Limb (tissue), 2 donors: ENCODE data around the gene RAB6B.

Experiments used
- DNase-seq, 2 donors: peaks; one replicate each; pipeline ENCODE4 v3.0.0-alpha.2; 2016; ENCODE audit errors: extremely low spot score in 2 of 2

Gene RAB6B

GRCh38 chr3:133838296-133838789 is 57.3 kb downstream of the RAB6B start:
- DNase-seq = peak in 1 of 2 donors; percentile 6

- DNase-seq = no peak
Observed at GRCh38 chr3:133837487-133838295, 58.0 kb downstream of the RAB6B start.

GRCh38 chr3:133836497-133837158 is 59.1 kb downstream of the RAB6B start:
- no peak for DNase-seq

GRCh38 chr3:133835961-133836360 is 59.7 kb downstream of the RAB6B start:
- no peak for DNase-seq

DNA sequence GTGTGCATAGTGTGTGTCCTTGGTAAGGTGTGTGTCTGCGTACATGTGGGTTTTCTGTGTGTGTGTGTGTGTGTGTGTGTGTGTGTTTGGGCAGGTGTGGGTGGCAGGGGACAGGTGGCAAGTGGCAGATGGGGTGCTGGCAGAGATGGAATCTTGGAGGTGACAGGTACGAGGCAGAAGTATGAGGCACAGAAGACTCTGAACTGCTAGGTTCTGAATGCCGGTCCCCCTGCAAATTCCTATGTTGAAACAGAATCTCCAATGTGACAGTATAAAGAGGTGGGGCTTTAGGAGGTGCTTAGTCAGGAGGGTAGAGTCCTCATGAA is 60.3 kb downstream of the RAB6B start:
- no peak for DNase-seq

DNA sequence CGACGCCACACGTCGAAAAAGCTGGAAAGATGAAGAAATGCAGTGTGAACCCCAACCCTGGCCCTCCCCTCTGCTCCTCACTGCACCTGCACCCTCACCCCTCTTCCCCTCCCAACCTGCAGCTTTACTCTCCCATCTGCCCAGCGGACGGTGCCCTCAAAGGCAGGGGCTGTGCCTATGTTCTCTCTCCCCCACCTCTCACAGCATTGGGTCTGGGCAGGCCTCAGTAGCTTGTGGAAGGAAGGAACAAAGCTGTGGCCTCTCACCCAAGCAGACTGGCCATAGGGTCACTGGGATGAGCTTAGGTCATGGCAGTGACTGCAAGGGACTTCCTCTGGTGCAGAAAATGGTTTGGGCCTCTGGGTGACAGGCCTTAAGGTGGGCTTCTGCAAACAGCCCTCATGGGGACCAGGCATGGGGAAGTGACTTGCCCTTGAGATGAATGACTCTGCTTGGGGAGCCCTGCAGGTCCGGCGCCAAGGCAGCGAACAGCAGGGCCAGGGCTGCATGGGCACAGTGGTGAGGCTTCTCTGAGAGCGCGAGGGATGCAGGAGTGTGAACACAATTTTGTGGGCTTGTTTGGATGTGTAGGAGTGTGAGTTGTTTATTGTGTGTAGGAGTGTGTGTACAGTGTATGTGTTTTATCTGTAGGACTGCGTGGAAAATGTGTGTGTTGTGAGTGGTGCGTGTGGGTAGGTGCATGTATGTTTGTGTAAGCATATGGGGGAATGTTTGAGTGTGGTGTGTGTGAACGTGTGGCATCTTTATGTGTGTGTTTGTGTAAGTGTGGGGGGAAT is 60.9 kb downstream of the RAB6B start:
- no peak for DNase-seq

- DNase-seq = no peak
Observed at GRCh38 chr3:133833880-133834620, 61.6 kb downstream of the RAB6B start.

- DNase-seq = no peak
Observed at GRCh38 chr3:133833267-133833666, 62.4 kb downstream of the RAB6B start.

DNA sequence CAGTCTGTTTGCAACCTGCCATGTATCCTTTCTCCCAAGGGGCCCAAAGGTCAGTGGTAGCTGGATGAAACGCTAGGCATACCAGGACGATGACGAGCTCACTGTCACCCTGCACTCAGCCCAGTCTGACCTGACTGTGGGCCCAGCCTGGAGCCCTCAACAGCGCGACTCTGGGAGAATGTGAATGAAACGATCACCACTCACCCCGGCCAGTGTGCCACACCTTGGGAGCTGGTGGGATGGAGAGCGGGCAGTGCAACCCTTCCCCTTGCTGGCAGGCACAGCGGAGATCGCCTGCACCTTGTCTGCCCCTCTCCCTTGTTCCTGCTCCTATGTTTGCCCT is 62.9 kb downstream of the RAB6B start:
- DNase-seq = no peak

- DNase-seq = no peak
Observed at GRCh38 chr3:133831966-133832801, 63.5 kb downstream of the RAB6B start.

DNA sequence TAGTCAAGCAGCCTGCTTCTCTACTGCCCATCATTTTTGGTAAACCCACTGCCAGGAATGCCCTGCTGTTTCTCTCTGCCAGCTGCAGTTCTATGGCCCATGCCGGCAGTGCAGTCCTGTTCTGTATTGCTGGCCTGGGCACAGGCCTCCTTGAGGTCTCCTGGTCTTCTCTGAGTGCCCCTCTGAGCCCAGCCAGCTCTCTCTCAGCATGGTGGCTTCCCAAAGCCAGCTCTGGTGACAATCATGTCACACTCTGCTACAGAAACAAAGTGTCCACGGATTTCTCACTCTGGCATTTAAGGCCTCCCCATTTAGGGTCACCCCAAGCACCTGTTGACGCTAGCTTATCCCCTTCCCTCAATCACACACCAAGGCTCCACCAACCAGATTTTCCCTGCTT is 65.6 kb downstream of the RAB6B start:
- DNase-seq = no peak

DNA sequence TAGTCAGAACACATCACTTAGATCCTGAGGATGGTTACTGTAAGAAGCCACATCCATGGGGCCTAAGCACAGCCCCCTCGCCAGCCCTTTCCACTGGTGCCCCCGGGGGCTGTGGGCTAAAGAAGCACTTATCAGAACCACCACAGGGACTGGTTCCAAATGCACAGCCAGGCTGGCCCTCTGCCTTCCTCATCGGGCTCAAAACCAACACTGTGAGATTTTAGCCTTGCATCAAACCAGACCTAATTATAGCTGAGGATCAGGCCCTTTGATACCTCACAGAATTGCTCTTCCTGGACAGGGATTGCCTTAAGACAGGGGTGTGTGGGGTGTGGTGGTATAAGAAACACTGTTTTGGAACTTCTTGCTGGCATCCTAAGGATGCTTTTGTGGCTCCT is 66.4 kb downstream of the RAB6B start:
- no peak for DNase-seq

- DNase-seq = no peak
Observed at GRCh38 chr3:133828576-133829309, 66.9 kb downstream of the RAB6B start.

GRCh38 chr3:133827684-133828083 is 68.0 kb downstream of the RAB6B start:
- no peak for DNase-seq

DNA sequence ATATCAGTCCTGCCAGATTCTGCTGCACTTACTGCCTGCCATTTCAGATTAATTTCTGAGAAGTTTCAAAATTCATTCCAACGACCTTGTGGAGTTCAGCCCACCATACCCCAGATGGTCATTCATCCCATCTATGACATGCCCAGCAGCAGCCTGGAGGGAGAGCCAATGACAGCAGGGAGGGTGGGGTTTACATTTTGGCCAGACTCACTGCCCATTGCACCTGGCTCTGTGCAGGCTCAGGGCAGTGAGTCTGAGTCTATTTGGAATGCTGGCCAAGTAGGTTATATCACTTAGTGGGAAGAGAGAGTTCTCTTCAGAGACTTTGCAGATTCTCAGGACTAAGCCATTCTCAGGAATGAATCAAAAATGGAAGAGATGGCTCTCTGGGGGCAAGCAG is 68.5 kb downstream of the RAB6B start:
- DNase-seq = no peak

DNA sequence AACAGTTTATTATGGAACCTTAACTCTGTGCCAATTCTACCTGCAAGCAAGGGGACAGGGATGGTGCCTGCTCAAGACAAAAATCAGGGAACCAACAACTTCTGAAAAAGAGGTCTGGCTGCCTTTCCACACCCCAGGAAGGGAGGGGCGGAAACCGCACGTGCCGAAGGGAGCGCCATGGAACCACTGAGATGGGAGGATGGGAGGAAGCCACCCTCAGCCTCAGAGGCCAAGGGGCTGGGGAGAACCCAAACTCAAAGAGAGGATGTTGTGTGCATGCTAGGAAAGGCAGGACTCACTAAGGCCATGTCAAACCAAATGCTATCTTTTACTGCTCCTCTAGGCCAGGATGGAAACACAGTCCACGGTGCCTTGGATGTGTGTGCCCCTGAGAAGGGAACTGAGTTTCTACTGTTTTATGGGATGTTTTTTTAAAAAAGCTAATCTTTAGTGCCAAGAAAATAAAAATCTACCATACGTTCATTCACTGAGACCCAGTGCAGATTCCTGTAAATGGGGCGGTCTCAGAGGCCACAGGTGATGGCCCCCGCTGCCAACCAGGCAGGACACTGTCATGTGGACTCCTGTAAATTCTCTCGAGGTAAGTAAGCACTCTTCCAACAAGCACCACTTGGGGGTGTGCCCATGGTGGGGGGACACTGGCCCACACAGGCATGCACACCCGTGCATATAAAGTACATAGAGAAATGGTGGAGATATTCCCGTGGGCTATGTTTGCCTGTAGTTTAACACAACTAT is 69.5 kb downstream of the RAB6B start:
- DNase-seq = no peak

GRCh38 chr3:133824961-133825485 is 70.7 kb downstream of the RAB6B start:
- DNase-seq = no peak

DNA sequence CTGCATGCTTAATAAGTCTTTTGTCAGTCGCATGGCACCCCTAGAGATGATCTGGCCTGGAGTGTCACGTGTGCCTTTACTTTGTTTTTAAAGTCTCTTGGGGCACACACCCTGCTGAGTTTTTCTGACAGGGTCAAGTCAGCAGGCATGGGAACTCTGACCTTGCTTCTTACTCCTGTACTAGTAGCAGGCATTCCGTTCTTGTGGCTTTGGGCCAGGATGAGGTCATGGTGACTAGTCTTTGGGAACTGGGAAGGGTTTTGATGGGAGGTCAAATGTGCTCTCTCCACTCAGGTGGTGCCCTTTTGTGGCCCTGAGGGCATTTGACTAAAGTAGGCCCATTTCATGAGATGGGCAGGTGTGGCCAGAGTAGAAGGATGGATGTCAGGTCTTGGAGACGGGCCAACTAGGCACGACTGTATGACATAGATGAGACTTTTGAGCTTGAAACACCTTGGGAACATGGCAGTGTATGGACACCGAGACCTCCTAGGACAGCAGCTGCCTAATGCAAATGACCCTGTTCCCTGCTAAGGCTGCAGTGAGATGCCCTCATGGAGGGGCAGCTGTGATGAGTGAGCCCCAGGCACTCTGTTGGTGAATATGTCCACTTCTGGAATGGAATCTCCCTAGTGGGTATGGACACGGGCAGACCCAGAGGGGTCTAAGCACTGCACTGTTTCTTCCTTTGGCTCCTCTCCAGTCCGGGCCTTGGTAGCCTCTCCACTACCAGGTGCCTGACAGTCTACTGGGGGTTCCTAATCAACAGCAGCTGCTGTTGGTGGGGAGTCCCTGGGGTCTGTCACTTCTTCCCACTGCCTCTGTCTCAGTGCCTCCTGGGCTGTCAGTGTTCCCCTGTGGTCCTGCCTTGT is 73.7 kb downstream of the RAB6B start:
- DNase-seq = no peak
